GM23338 (cell line): Measurements from ENCODE around the gene MYLK. TPM values are rescaled to one million over a fixed set of nuclear protein-coding genes. Genes with fewer than 3 reads are reported as not detected.

ENCODE experiments used
- ATAC-seq: fragments of 200-7000 bp; cut with Tn5 transposase; 3 replicates; pipeline ENCODE4 v1.9.1; 2020
- DNase-seq: peaks from one replicate; pipeline ENCODE4 v3.0.0-alpha.2; 2015; ENCODE audit warnings: low spot score
- H2AFZ ChIP-seq: fragments of 200-600 bp; sonication (generic); 2 replicates; pipeline ENCODE4 v1.8.0; 2016; ENCODE audit warnings: antibody characterized with exemption, mild to moderate bottlenecking, moderate library complexity
- H3F3A ChIP-seq: fragments of 200-600 bp; sonication (generic); replicated peaks from 2 replicates; pipeline ENCODE4 v1.8.0; 2017; ENCODE audit warnings: antibody characterized with exemption, mixed run types, low read depth
- H3K27ac ChIP-seq: fragments of 200-600 bp; sonication (generic); 2 replicates; pipeline ENCODE4 v1.6.1; 2016; ENCODE audit warnings: low read depth
- H3K27me3 ChIP-seq: fragments of 200-600 bp; sonication (generic); 2 replicates; pipeline ENCODE4 v1.8.0; 2016; ENCODE audit warnings: mild to moderate bottlenecking, mixed run types, moderate library complexity; ENCODE audit not compliant: insufficient read depth
- H3K36me3 ChIP-seq: fragments of 200-600 bp; sonication (generic); 2 replicates; pipeline ENCODE4 v1.8.0; 2016; ENCODE audit warnings: mild to moderate bottlenecking; ENCODE audit not compliant: insufficient read depth
- H3K4me1 ChIP-seq: fragments of 200-600 bp; sonication (generic); 2 replicates; pipeline ENCODE4 v1.8.0; 2016; ENCODE audit warnings: mild to moderate bottlenecking, moderate library complexity; ENCODE audit not compliant: insufficient read depth
- H3K4me2 ChIP-seq: fragments of 200-600 bp; sonication (generic); 2 replicates; pipeline ENCODE4 v1.7.1; 2017; ENCODE audit warnings: mixed run types
- H3K4me3 ChIP-seq: fragments of 200-600 bp; sonication (generic); 2 replicates; pipeline ENCODE4 v1.6.1; 2016; ENCODE audit warnings: mixed run types
- H3K79me2 ChIP-seq: fragments of 200-600 bp; sonication (generic); replicated peaks from 2 replicates; pipeline ENCODE4 v1.8.0; 2017; ENCODE audit warnings: mild to moderate bottlenecking; ENCODE audit not compliant: insufficient read depth
- H3K9me2 ChIP-seq: fragments of 200-600 bp; sonication (generic); 2 replicates; pipeline ENCODE4 v1.8.0; 2017; ENCODE audit not compliant: insufficient read depth
- H4K20me1 ChIP-seq: fragments of 200-600 bp; sonication (generic); replicated peaks from 2 replicates; pipeline ENCODE4 v1.8.0; 2017; ENCODE audit warnings: mild to moderate bottlenecking; ENCODE audit not compliant: insufficient read depth
- H3K27ac Mint-ChIP-seq: 2 replicates; pipeline ENCODE4 v1.8.0; 2020; ENCODE audit warnings: inconsistent platforms, mild to moderate bottlenecking, moderate library complexity, mixed read lengths
- H3K27me3 Mint-ChIP-seq: 3 replicates; pipeline ENCODE4 v1.8.0; 2022; ENCODE audit warnings: low read depth, mild to moderate bottlenecking, moderate library complexity, mixed read lengths, inconsistent platforms; ENCODE audit not compliant: insufficient read depth, poor library complexity
- H3K36me3 Mint-ChIP-seq: 3 replicates; pipeline ENCODE4 v1.8.0; 2021; ENCODE audit warnings: low read depth, mild to moderate bottlenecking, inconsistent platforms, moderate library complexity, mixed read lengths
- H3K4me1 Mint-ChIP-seq: 3 replicates; pipeline ENCODE4 v1.8.0; 2020; ENCODE audit warnings: mild to moderate bottlenecking, inconsistent platforms, mixed read lengths
- H3K4me3 Mint-ChIP-seq: 3 replicates; pipeline ENCODE4 v1.8.0; 2021; ENCODE audit warnings: moderate library complexity, mild to moderate bottlenecking, inconsistent platforms, mixed read lengths
- H3K9me3 Mint-ChIP-seq: 3 replicates; pipeline ENCODE4 v1.8.0; 2020; ENCODE audit warnings: moderate library complexity, mild to moderate bottlenecking, inconsistent platforms, mixed read lengths
- EZH2 ChIP-seq: fragments of 200-600 bp; sonication (generic); IDR thresholded peaks from one replicate; pipeline ENCODE4 v1.8.0; 2017; ENCODE audit warnings: antibody characterized with exemption, mild to moderate bottlenecking, low read depth; ENCODE audit not compliant: unreplicated experiment
- EZH2phosphoT487 ChIP-seq: fragments of 200-600 bp; sonication (generic); IDR thresholded peaks from one replicate; pipeline ENCODE4 v1.8.1; 2018; ENCODE audit warnings: antibody characterized with exemption; ENCODE audit not compliant: unreplicated experiment
- JUNB ChIP-seq: IDR thresholded peaks from one replicate; pipeline ENCODE4 v1.6.1; 2016; ENCODE audit warnings: antibody characterized with exemption; ENCODE audit not compliant: unreplicated experiment
- POLR2AphosphoS5 ChIP-seq: IDR thresholded peaks from 2 replicates; pipeline ENCODE4 v1.6.1; 2016; ENCODE audit warnings: antibody characterized with exemption, low read depth
- STAT1 ChIP-seq: IDR thresholded peaks from one replicate; pipeline ENCODE4 v1.6.1; 2016; ENCODE audit warnings: antibody characterized with exemption; ENCODE audit not compliant: unreplicated experiment
- ZNF331 ChIP-seq: fragments of 250-450 bp; sonication (Bioruptor Pico); IDR thresholded peaks from 2 replicates; pipeline ENCODE4 v1.5.0; 2020; ENCODE audit warnings: low read depth, mild to moderate bottlenecking, moderate library complexity
- polyA plus RNA-seq: library from polyadenylated mRNA; unstranded; fragments of >200 nt; fragmentation: Nextera tagmentation; extraction: Ambion mirVana; gene quantifications from 2 replicates; pipeline ENCODE4 v1.2.1, GENCODE V29; 2016
- total RNA-seq: library from RNA; depleted of rRNA; stranded (reverse); fragments of >200 nt; shearing (Covaris generic); gene quantifications from 2 replicates; pipeline ENCODE4 v1.2.3, GENCODE V29; 2014
- TF ChIP-seq, protein P1 (sequence below): IDR thresholded peaks from one replicate; pipeline ENCODE4 v1.6.1; 2018; ENCODE audit warnings: antibody characterized with exemption; ENCODE audit not compliant: unreplicated experiment
- TF ChIP-seq, protein P2 (sequence below): fragments of 250-450 bp; sonication (Bioruptor Pico); IDR thresholded peaks from 2 replicates; pipeline ENCODE4 v1.5.0; 2020; ENCODE audit warnings: mild to moderate bottlenecking, moderate library complexity
- TF ChIP-seq, protein P3 (sequence below), 2 experiments: fragments of 200-600 bp in 1 of 2; sonication (generic) in 1 of 2; conservative IDR thresholded peaks; 2 replicates each; pipeline versions ENCODE4 v1.5.1 to v1.6.1; 2016 to 2017; ENCODE audit warnings: antibody characterized with exemption in 2 of 2, low read depth in 2 of 2, mild to moderate bottlenecking in 2 of 2, moderate library complexity in 1 of 2

MYLK gene
- total and polyA plus RNA-seq, 2 experiments from 2014 or later, result 11.5 to 17.9 TPM

DNA sequence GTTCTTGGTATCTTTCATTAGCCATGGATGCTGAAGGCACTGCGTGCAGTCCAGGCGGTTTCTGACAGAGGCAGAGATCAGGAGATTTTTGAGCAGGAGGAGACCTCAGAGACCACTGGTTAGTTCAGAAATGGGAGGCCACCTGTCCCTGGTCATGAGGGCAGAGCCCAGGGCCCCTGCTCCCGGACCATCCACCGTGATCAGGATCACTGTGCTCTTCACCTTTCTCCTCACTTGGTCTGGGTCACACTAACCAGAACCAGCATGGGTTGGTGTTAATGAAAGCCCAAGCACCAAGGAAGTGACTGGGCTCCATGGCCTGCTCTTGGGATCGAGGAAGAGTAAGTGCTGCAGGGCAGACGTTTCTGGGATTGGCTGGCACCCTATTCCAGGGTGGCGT is 257.3 kb downstream of the MYLK start:
- no peaks in the 10 kb centered on the region for H3F3A ChIP-seq
- Mint-ChIP-seq H3K4me1 (peaks cover 10% of the 10 kb centered on the region), H3K27ac (no peak overlapping the region), H3K9me3 (no peaks in the 10 kb centered on the region; the same call in 2 of the 3 replicates), H3K36me3 (peaks cover 3% of the 10 kb centered on the region; the same call in 2 of the 3 replicates), H3K4me3 (no peak overlapping the region), H3K27me3 (peaks cover 8% of the 10 kb centered on the region)
- H3K4me2 ChIP-seq, result no peak overlapping the region
- ATAC-seq (no peak), DNase-seq (no peak)
- no peak overlapping the region for H2AFZ ChIP-seq
- no peaks in the 10 kb centered on the region for H3K27me3 ChIP-seq
- H3K36me3 ChIP-seq, result no peaks in the 10 kb centered on the region
- TF ChIP-seq ZNF331 (CRISPR knock-in tag), result no peak
- TF ChIP-seq, protein P1, sequence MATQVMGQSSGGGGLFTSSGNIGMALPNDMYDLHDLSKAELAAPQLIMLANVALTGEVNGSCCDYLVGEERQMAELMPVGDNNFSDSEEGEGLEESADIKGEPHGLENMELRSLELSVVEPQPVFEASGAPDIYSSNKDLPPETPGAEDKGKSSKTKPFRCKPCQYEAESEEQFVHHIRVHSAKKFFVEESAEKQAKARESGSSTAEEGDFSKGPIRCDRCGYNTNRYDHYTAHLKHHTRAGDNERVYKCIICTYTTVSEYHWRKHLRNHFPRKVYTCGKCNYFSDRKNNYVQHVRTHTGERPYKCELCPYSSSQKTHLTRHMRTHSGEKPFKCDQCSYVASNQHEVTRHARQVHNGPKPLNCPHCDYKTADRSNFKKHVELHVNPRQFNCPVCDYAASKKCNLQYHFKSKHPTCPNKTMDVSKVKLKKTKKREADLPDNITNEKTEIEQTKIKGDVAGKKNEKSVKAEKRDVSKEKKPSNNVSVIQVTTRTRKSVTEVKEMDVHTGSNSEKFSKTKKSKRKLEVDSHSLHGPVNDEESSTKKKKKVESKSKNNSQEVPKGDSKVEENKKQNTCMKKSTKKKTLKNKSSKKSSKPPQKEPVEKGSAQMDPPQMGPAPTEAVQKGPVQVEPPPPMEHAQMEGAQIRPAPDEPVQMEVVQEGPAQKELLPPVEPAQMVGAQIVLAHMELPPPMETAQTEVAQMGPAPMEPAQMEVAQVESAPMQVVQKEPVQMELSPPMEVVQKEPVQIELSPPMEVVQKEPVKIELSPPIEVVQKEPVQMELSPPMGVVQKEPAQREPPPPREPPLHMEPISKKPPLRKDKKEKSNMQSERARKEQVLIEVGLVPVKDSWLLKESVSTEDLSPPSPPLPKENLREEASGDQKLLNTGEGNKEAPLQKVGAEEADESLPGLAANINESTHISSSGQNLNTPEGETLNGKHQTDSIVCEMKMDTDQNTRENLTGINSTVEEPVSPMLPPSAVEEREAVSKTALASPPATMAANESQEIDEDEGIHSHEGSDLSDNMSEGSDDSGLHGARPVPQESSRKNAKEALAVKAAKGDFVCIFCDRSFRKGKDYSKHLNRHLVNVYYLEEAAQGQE, result no peak
- no peak for TF ChIP-seq JUNB
- TF ChIP-seq EZH2, result no peak
- TF ChIP-seq, protein P2, sequence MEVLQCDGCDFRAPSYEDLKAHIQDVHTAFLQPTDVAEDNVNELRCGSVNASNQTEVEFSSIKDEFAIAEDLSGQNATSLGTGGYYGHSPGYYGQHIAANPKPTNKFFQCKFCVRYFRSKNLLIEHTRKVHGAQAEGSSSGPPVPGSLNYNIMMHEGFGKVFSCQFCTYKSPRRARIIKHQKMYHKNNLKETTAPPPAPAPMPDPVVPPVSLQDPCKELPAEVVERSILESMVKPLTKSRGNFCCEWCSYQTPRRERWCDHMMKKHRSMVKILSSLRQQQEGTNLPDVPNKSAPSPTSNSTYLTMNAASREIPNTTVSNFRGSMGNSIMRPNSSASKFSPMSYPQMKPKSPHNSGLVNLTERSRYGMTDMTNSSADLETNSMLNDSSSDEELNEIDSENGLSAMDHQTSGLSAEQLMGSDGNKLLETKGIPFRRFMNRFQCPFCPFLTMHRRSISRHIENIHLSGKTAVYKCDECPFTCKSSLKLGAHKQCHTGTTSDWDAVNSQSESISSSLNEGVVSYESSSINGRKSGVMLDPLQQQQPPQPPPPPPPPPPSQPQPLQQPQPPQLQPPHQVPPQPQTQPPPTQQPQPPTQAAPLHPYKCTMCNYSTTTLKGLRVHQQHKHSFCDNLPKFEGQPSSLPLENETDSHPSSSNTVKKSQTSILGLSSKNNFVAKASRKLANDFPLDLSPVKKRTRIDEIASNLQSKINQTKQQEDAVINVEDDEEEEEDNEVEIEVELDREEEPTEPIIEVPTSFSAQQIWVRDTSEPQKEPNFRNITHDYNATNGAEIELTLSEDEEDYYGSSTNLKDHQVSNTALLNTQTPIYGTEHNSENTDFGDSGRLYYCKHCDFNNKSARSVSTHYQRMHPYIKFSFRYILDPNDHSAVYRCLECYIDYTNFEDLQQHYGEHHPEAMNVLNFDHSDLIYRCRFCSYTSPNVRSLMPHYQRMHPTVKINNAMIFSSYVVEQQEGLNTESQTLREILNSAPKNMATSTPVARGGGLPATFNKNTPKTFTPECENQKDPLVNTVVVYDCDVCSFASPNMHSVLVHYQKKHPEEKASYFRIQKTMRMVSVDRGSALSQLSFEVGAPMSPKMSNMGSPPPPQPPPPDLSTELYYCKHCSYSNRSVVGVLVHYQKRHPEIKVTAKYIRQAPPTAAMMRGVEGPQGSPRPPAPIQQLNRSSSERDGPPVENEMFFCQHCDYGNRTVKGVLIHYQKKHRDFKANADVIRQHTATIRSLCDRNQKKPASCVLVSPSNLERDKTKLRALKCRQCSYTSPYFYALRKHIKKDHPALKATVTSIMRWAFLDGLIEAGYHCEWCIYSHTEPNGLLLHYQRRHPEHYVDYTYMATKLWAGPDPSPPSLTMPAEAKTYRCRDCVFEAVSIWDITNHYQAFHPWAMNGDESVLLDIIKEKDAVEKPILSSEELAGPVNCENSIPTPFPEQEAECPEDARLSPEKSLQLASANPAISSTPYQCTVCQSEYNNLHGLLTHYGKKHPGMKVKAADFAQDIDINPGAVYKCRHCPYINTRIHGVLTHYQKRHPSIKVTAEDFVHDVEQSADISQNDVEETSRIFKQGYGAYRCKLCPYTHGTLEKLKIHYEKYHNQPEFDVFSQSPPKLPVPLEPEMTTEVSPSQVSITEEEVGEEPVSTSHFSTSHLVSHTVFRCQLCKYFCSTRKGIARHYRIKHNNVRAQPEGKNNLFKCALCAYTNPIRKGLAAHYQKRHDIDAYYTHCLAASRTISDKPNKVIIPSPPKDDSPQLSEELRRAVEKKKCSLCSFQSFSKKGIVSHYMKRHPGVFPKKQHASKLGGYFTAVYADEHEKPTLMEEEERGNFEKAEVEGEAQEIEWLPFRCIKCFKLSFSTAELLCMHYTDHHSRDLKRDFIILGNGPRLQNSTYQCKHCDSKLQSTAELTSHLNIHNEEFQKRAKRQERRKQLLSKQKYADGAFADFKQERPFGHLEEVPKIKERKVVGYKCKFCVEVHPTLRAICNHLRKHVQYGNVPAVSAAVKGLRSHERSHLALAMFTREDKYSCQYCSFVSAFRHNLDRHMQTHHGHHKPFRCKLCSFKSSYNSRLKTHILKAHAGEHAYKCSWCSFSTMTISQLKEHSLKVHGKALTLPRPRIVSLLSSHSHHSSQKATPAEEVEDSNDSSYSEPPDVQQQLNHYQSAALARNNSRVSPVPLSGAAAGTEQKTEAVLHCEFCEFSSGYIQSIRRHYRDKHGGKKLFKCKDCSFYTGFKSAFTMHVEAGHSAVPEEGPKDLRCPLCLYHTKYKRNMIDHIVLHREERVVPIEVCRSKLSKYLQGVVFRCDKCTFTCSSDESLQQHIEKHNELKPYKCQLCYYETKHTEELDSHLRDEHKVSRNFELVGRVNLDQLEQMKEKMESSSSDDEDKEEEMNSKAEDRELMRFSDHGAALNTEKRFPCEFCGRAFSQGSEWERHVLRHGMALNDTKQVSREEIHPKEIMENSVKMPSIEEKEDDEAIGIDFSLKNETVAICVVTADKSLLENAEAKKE (CRISPR knock-in tag), result no peak
- no peak for TF ChIP-seq POLR2AphosphoS5
- TF ChIP-seq, protein P3, sequence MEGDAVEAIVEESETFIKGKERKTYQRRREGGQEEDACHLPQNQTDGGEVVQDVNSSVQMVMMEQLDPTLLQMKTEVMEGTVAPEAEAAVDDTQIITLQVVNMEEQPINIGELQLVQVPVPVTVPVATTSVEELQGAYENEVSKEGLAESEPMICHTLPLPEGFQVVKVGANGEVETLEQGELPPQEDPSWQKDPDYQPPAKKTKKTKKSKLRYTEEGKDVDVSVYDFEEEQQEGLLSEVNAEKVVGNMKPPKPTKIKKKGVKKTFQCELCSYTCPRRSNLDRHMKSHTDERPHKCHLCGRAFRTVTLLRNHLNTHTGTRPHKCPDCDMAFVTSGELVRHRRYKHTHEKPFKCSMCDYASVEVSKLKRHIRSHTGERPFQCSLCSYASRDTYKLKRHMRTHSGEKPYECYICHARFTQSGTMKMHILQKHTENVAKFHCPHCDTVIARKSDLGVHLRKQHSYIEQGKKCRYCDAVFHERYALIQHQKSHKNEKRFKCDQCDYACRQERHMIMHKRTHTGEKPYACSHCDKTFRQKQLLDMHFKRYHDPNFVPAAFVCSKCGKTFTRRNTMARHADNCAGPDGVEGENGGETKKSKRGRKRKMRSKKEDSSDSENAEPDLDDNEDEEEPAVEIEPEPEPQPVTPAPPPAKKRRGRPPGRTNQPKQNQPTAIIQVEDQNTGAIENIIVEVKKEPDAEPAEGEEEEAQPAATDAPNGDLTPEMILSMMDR (conservative IDR thresholded peaks at IDR 0.05; ENCODE audit: low read depth in 2 of 2), result no peak
- no peak for TF ChIP-seq EZH2phosphoT487
- no peak for TF ChIP-seq STAT1
- H3K4me3 ChIP-seq, result no peak overlapping the region
- peaks cover 7% of the 10 kb centered on the region; the same call in 1 of the 2 replicates for H3K4me1 ChIP-seq
- no peaks in the 10 kb centered on the region for H3K9me2 ChIP-seq
- no peaks in the 10 kb centered on the region for H4K20me1 ChIP-seq
- no peak overlapping the region for H3K27ac ChIP-seq
- no peaks in the 10 kb centered on the region for H3K79me2 ChIP-seq
